Measurements from ENCODE around the gene SLC22A2.

SLC22A2 gene

DNA sequence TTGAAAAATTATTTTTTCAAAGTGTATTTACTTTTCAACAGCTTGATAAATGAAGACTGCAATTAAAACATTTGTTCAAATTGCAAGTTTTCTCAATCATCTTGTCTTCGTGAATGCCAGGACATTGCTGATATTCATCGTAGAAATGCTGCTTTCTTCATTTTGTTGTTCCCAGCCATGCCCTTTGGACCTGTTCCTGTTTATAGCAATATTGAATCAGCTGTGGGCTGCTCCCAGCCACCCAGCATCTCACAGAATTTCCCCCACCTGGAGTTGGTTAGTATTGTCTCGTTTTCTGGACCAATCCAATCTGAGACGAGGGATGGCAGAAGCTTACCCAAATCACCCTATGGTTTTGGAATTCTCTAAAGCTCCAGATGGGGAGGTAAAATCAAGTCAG, 40.8 kb downstream of the SLC22A2 start:
- DNase-seq (ENCODE audit: low spot score) = no peak

DNA sequence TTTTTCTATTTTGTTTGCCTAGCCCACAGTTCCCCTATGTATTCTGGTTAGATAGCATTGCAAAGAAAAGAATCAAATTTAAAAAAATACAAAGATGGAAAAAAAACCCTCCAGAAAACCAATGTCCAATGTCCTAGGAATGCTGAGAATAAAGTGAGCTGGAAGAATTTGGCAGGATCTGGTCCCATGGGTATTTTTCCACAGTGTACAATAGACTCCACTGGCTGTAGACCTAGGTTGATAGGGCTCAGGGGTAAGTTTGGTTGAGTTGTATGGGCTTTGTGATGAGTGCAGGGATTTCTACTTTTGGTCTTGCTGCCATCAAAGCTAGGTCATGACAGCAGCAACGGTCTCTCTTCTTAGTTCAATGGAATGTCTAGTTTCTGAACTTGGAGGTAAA, 41.5 kb downstream of the SLC22A2 start:
- no peak for DNase-seq (ENCODE audit: low spot score)

DNA sequence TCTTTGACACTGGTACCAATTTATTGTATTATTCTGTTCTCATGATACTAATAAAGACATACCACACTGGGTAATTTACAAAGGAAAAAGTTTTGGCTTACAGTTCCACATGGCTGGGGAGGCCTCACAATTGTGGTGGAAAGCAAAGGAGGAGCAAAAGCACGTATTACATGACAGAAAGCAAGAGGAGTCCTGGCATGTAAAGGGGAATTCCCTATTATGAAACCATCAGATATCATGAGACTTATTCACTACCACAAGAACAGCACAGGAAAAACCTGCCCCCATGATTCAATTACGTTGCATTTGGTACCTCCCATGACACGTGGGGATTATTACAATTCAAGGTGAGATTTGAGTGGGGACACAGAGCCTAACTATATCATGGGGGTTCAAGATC, 43.4 kb downstream of the SLC22A2 start:
- no peak for DNase-seq (ENCODE audit: low spot score)

DNA sequence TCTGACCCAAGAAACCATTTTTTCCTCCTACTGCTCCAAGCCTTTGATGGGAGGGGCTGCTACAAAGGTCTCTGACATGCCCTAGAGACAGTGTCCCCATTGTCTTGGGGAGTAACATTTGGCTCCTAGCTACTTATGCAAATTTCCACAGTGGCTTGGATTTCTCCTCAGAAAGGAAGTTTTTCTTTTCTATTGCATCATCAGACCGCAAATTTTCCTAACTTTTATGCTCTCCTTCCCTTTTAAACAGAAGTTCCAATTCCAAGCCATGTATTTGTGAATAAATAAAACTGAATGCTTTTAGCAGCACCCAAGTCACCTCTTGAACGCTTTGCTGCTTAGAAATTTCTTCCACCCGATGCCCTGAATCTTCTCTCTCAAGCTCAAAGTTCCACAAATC, 51.0 kb downstream of the SLC22A2 start:
- no peak for DNase-seq (ENCODE audit: low spot score)

DNA sequence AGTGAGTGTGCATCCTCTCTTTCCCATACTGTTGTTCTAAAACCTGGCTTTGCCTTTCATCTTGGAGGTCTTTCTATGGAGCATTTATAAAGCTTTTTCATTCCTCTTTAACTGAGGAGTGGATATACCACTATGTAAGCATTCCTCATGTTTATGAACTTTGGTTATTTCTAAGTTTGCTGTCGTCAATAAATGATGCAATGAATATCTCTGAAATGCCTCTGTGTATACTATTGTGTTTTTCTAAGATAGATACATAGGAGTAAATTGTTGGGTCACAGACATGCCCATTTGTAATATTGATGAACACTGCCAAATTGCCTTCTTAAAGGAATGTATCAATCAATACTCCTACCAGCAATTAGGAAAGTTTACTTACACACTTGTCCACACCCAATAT, 53.9 kb downstream of the SLC22A2 start:
- DNase-seq (ENCODE audit: low spot score) = no peak

DNA sequence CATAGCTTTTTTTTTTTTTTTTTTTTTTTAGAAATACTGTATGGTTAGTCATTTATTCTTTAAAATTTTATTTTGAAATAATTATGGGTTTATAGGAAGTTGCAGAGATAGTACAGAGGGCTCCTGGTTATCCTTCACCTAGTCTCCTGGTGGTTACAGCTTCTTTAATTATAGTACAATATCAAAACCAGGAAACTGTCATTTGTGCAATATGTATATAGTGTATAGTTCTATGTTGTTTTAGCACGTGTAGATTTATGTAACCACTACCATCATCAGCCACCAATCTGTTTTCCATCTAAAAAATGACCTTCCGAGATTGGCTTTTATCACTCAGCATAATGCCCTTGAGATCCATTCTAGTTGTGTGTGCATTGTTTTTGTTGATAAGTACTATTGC, 54.7 kb downstream of the SLC22A2 start:
- DNase-seq (ENCODE audit: low spot score) = no peak

DNA sequence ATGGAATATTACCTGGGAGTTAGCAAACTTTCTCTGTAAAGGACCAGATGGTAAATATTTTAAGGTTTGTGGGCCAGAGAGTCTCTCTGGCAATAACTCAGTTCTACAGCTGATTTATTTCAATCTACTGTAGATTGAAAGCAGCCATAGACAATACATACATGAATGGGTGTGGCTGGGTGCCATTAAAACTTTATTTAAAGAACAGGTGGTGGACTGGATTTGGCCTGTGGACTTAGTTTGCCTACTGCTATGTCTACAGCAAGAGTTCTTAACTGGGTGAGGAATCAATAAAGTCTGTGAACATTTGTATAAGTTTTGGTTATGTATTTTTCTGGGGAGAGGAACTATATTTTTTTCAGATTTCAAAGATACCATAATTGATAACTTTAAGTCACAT, 55.1 kb downstream of the SLC22A2 start:
- no peak for DNase-seq (ENCODE audit: low spot score)

DNA sequence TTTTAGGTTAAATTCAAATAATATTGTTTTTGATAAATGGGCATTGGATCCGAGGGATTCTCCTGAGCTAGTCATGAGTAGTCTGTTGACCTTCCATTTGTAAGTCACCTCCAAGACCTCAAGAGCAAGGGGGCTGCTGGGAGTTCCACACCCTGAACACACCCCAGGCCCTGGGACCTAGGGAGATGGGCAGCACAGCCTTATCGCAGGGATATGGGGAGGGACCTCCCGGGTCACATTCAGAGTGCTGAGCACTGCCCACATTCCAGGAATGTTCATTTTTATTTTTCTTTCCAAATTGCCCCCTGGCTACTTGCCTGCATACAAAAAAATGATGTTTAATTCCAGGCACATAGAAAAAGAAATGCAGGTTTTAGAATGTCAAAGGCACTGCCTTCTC, 55.5 kb downstream of the SLC22A2 start:
- no peak for DNase-seq (ENCODE audit: low spot score)

DNA sequence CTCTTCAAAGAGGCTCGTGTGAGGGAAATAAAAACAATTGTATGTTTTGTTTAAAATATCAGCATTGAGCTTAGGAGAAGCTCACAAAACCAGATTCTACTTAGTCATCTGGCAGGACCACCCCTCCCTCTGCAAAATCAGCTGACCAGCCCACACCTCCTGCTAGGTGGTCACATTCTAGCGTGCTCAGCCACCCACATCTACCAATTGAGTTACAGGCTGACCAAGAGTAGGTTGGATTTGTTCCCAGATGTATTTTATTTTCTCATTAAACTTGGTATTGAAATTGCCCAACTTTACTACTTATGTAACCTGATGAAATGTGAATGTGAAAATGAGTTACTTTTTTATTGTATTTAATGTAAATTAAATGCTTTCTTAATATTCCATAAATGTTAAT, 56.2 kb downstream of the SLC22A2 start:
- DNase-seq (ENCODE audit: low spot score) = no peak

DNA sequence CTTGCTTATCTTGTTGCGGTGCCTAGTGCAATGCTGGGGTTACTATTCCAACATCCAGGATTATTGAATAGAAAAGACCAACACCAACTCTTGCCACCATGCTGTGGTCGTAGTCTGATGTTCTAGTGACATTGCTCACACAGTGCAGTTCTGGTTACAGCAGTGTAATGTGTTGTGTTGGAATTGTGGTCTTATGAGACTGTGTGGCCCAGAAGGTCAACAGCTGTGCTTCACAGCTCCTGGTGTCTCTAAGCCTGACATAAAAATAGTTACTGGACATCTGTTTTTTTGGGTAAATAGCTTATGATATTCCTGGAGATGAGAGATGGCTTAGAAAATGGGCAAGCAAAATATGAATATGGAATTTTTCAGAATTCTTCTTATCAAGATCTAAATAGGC, 57.6 kb downstream of the SLC22A2 start:
- DNase-seq (ENCODE audit: low spot score) = no peak

DNA sequence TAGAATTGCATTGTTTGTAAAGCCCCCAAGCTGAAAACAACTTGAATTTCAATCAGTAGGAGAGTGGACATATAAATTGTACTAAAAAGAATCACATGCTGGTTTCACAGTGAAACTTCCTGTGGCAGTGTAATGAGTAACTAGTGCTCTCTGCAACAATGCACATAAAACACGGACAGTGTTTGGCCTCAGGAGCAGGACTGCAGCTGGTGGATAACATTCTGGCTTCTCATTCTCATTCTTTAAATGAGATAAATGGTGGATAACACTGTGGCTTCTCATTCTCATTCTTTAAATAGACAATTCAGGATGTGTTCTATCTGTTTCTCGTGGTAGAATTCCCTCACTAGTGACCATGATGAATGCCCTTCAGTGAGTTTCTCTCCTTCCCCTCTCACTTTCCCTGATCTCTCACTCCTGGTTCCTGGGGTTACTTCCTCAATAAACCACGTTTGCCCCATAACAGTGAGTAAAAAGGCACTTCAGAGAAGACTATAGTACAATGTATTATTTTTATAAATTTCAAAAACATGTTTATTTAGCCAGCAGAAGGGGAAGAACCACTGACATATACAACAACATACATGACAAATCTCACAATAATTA, 59.9 kb downstream of the SLC22A2 start:
- no peak for DNase-seq (ENCODE audit: low spot score)

DNA sequence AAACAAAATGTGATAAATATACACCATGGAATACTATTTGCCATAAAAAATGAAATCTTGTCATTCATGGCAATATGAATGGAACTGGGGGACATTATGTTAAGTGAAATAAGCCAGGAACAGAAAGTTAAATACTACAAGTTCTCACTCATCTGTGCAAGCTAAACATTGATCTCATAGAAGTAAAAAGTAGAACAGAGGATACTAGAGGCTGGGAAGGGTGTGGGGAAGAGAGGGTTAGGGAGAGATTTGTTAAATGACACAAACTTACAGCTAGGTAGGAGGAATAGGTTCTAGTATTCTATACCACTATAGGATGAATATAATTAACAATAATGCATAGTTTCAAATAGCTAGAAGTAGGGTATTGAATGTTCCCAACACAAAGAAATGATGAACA, 61.0 kb downstream of the SLC22A2 start:
- DNase-seq (ENCODE audit: low spot score) = no peak

DNA sequence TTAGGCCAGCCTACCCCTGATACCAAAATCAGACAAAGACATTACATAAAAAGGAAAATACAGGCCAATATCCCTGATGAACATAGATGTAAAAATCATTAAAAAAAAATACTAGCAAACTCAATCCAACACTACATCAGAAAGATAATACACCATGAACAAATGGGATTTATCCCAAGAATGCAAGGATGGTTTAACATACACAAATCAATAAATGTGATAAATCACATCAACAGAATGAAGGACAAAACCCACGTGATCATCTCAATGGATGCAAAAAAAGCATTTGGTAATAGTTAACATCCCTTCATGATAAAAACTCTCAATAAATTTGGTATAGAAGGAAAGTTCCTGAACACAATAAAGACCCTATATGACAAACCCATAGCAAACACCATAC, 63.8 kb downstream of the SLC22A2 start:
- DNase-seq (ENCODE audit: low spot score) = no peak

DNA sequence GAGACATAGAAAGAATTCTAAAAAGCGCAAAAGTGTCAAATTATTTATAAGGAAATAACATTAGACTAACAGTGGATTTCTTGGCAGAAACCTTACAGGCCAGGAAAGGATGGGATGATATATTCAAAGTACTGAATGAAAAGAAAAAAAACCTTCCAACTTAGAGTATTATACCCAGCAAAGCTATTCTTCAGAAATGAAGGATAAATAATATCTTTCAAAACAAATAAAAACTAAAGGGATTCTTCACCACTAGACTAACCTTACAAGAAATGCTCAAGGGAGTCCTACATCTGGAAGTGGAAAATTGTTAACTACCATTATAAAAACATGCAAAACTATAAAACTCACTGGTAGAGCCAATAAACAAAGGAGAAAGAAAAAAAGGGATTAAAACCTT, 65.8 kb downstream of the SLC22A2 start:
- DNase-seq (ENCODE audit: low spot score) = no peak

DNA sequence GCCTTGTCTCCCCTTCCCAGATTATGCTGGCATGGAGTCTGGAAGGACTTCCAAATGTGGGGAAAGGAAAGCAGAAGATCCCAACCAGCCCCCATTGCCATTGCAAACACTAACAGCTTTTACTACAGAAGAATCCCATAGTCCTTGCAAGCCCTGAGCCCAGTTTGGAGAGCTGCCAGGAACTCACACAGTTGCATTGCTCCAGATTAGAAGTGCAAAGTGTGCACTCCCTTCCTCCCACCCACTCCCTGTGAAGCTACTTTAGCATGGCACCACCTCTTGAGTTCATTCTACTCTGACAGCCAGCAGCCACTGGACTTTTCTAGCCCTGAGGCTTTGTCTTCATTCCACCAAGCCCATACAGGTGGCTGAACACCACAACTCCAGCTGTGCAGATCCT, 67.6 kb downstream of the SLC22A2 start:
- DNase-seq (ENCODE audit: low spot score) = no peak

DNA sequence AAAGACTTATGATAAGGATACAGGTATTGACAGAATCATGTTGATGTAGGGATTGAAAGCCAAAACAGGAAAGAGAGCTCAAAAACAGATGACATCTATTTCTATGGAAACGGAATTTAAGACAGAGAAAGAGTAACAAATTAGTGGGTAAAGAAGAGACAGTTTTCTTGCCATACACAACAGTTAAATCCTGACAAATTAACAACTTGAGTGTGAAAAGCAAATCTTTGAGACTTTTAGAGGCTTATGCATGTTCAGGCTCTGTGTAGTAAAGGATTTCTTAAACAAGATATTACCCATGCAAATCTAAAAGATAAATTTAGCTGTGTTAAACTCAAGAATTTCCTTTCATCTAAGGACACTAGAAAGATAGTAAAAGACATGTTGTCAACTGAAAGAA, 68.5 kb downstream of the SLC22A2 start:
- no peak for DNase-seq (ENCODE audit: low spot score)

DNA sequence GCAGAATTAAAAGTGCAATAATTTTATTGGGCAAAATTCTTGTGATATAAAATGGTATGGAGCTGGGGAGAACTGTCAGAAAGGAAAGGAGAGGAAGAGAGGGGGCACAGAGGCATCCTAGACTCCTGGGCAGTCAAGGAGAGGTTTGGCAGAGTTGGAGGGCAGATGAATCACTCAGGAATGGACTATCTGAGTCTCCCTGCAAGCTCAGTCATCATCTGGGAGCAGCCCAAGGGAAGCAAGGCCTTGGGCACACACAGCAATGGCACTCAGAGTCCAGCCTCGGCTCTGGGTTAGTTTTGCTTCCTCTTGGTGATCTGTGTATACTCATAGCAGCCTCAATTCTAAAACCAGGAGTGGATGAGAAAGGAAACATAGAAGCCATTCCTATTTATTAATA, 69.8 kb downstream of the SLC22A2 start:
- DNase-seq (ENCODE audit: low spot score) = no peak

DNA sequence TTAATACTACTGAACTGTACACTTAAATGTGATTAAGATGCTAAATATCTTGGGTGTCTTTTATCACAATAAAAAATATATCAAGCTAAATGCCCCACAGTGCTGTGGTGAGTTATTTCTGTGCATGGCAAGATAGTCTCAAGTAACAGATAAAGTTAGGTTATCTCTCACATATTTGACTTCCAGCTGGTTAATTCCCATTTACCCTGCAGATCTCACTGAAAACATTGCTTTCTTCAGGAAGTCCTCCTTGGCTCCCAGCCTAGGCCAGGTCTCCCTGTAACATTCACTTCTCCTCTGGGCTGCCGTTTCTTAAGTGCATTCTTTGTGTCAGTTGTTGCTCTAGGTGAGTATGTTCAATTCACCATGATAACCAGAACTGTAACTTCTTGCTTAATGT, 77.9 kb downstream of the SLC22A2 start:
- no peak for DNase-seq (ENCODE audit: low spot score)

DNA sequence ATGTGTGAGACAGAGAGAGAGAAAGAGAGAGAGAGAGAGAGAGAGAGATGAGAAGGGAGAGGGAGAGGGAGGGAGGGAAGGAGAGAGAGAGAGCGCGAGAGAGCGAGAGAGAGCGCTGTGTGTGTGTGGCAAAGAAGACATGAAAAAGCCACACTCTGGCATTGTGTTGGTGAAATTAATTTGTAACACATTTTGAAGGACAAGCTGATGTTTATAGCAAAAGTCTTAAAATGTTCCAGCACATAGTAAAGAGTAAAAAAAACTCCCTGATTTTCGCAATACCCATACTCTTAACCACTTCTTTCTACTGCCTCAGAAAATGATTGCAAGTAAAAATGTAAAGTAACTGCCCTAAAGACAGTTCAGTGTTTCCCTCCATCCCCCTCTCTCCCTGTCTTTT, 80.3 kb downstream of the SLC22A2 start:
- DNase-seq (ENCODE audit: low spot score) = no peak

DNA sequence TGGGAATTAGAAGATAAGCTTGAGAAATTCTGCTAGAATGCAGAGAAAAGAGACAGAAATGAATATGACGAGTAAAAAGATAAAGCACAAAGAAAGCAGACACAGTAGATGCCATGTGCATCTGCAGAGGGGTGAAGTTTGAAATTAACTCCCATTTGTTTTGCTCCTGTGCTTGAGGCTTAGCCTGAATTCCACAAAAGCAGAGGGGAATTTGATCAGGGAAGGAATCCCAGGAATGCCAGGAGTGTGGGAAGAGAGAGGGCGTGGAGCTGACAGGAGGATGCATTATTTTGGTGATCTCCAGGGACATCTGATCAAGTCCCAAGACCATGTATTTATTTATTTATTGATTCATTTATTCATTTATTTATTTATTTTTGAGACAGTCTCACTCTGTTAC, 81.4 kb downstream of the SLC22A2 start:
- no peak for DNase-seq (ENCODE audit: low spot score)

DNA sequence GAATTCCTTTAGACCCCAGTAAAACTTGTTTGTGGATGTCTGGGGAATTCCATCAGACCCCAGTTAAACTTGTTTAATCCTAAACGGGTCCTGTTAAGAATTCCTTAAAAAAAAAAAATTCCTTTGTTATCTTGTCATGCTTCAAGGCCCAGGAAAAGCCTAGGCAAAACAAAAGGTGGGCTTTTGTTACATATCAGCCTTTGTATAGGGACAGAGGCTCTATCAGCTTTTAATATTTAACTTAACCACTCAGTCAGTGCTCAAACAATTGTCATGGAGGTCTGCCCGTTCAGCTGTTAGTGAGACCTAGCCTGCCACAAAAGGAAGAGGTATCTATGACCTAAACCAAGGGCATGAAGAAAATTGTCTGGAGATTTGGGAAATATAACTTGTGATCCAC, 83.9 kb downstream of the SLC22A2 start:
- DNase-seq (ENCODE audit: low spot score) = no peak

DNA sequence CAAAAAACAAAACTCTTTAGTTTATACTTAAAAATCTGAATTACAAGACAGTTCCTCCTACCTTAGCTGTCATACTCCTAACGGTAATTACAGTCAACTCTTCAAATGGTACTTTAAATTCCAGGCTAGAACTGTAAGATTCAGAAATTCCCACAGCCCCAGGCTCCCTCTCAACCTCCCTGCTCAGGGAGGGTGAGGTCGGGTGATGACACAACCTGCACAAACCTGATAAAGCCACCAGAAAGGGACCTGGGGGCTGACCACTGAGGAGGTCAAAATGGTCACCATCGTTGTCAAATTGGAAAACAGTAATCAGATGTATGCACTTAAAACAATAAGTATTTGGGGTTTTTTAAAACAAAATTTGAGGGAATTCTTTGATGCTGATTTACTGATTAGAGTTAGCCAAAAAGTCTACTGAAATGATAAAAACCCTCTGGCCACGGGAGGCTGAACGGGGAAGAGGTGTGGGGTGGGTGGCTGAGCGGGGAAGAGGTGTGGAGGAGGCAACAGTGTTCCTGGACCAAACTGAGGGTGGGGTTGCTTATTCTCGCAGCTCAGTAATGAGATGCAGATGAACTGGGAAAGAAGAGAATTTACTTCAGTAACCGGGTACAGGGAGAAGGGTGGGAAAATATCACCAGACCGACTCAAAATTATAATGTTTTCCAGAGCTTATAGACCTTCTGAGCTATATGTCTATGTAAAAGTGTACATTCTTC, 84.7 kb downstream of the SLC22A2 start:
- no peak for DNase-seq (ENCODE audit: low spot score)

DNA sequence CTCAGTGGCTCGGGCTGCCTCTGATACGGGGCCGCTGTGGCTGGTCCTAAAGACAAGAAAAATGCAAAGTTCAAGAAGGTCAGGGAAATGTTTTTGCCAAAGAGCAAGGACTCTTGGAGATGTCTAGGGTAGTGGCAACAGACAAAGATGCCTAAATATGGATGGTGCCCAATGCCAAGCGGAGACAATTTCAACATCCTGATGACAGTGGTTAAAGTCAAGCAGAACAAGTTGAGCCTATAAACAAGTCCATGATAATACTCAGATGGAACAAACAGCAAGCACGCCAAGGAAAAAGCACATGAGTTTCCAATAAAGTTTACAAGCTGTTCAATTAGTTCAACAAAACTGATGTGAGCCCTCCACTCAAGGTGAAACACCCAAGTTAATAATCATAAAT, 85.9 kb downstream of the SLC22A2 start:
- no peak for DNase-seq (ENCODE audit: low spot score)

Measured in SK-N-DZ (cell line).